ENCODE data around the gene SAXO2.
"Not testable (repeated sequence)": the region's sequence is repeated elsewhere in the genome, so short reads cannot be mapped to it uniquely, and the experiment has no call there.

SAXO2 gene

DNA sequence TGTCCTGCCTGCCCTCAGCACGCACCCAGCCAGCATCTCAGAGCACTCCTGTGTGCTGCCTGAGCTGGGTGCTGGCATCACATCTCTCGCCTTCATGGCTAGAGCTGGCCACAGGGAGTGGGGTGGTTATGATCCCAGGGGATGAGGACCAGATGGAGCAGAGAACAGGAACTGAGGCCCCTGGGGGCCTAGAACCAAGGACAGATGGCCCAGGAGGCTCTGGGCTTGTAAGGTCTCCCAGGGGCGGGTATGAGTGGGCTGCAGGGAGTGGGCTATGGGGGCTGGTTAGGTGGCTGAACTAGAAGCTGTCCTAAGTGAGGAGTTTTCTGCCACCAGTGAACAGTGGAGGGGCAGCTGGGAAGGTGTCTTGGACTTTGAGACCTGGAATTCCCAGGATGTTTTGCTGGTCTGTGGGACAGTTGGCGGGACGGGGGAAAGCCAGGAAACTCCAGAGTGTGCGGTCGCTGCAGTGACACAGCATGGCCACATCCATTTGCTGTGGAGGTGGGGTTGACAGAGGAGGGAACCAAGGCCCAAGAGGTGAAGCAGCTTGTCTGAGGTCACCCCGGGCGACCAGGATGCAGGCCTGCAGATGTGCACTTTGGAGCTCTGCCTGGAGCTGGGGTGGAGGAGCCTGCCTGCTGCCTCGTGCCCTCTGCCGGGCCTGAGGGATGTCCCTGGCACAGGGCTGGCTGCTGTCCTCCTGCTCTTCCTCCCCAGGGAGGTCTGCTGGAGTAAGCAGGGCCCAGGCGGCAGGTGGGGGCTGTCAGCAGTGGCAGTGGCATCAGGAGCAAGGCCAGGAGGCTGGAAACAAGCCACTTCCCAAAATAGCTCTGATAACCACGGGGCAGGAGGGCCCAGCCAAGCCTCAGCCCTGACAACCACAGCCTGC lies 70.3 kb downstream of the SAXO2 start:
- in situ Hi-C loops (cut with HindIII; ENCODE audit: low sequenced_read_pairs), result not testable (repeated sequence)

DNA sequence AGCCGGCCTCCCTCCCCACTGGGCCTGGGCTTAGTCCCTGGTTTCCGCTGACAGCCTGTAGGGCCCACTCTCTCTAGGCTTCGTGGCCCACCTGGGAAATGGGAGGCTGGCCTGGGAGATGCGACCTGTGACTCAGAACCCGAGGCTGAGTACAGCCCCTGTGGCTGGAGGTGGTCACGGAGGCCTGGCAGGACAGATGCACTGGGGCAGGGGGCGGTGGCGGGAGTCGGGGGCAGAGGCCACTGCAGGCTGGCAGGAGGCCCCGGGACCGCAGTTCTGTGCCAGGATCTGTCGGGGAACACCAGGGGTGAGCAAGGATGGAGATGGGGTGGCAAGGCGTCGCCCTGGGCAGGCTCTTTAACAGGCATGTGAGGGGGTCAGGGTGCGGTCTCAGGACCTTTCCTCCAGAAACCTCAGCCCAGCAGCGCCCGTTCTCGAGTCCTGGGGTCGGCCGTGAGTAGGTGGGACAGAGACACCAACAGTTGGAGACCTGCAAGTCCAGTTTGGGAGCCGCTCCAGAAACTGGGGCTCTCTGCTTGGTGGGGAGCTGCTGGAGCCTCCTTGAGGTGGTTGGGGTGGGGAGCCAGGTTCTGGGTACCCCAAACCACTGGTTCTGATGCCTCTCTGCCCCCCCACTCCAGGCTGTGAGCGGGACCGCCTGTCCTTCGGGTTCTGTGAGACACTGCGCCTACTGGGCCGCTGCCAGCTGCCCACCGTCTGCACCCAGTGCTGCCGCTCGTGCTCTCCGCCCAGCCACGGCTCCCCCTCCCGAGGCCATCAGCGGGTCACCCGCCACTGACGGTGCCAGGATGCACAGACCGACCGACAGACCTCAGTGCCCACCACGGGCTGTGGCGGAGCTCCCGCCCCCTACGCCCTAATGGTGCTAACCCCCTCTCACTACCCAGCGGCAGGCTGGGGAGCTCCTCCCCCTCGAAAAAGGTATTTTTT lies 71.3 kb downstream of the SAXO2 start:
- in situ Hi-C loops (cut with HindIII; ENCODE audit: low sequenced_read_pairs), result not testable (repeated sequence)
